ENCODE results near the gene CAPN14. TPM values are rescaled to one million over a fixed set of nuclear protein-coding genes. Genes with fewer than 3 reads are reported as not detected.

The CAPN14 gene
- total RNA-seq, 1 donor from 2014 or later: not detected

GRCh38 chr2:31213601-31214443, 3.5 kb downstream of the CAPN14 start:
- H3K4me3 ChIP-seq: no peak overlapping the region
- no peak for TF ChIP-seq CTCF (IDR thresholded peaks at IDR 0.05)
- no peaks in the 10 kb centered on the region for H3K36me3 ChIP-seq
- no peak overlapping the region for H3K27ac ChIP-seq
- intact Hi-C loops (cut with DNase I): no loop called here
- H3K27me3 ChIP-seq: no peaks in the 10 kb centered on the region
- no peak for DNase-seq (ENCODE audit: low spot score in 2 of 2)
- H3K9me3 ChIP-seq: no peaks in the 10 kb centered on the region
- H3K4me1 ChIP-seq: no peaks in the 10 kb centered on the region

DNA sequence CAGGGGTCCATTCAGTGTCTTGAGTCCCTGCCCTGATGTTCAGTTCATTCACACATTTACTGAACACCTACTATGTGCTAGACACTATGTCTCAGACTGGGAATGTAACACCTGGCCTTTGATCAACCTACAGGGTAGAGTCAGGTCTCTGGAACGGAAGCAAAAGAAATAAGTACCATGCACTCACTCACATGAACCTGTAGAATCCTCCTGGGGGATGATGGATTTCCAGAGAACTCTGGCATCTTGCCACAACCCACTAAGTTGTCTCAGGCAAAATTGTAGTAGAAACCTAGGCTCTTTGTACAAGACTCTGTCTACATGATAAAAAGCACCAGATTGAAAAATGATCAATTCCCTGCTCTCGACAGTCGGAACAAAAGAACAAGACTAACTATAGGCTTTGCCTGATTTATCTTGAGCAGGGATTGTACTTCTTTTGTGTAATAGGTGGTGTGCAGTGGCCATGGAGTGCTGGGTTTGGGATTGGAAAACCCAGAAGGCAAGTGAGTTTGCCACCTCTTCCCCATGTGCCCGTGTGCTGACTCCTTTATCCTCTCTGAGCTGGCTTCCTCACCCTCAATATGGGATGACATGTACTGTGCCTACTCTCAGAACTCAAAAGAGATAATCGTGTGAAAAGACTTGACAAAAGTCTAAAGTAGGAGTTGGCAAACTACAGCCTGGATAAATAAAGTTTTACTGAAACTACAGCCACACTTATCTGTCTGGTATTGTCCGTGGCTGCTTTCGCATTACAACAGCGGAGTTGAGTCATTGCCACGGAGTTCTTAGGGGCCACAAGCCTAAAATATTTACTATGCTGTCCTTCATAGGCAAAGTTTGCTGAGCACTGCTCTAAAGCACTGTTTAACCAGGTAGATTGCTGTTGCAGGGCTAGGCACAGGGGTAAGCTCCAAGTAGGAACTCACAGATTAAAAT, 4.4 kb downstream of the CAPN14 start:
- DNase-seq (ENCODE audit: low spot score in 2 of 2): no peak
- Histone ChIP-seq H3K4me1 (no peaks in the 10 kb centered on the region), H3K27ac (no peak overlapping the region), H3K4me3 (no peak overlapping the region), H3K9me3 (no peaks in the 10 kb centered on the region), H3K27me3 (no peaks in the 10 kb centered on the region), H3K36me3 (no peaks in the 10 kb centered on the region)
- intact Hi-C loops (cut with DNase I): no loop called here
- TF ChIP-seq CTCF (IDR thresholded peaks at IDR 0.05): no peak

- Histone ChIP-seq H3K9me3 (no peaks in the 10 kb centered on the region), H3K36me3 (no peaks in the 10 kb centered on the region), H3K27me3 (no peaks in the 10 kb centered on the region), H3K27ac (no peak overlapping the region), H3K4me3 (no peak overlapping the region), H3K4me1 (no peaks in the 10 kb centered on the region)
- intact Hi-C loops (cut with DNase I): no loop called here
- no peak for TF ChIP-seq CTCF (IDR thresholded peaks at IDR 0.05)
- no peak for DNase-seq (ENCODE audit: low spot score in 2 of 2)
Observed at GRCh38 chr2:31208240-31208639, 9.1 kb downstream of the CAPN14 start.

GRCh38 chr2:31207790-31208189, 9.5 kb downstream of the CAPN14 start:
- Histone ChIP-seq H3K27me3 (no peaks in the 10 kb centered on the region), H3K9me3 (no peaks in the 10 kb centered on the region), H3K36me3 (no peaks in the 10 kb centered on the region), H3K27ac (no peak overlapping the region), H3K4me1 (no peaks in the 10 kb centered on the region), H3K4me3 (no peak overlapping the region)
- intact Hi-C loops (cut with DNase I): no loop called here
- no peak for DNase-seq (ENCODE audit: low spot score in 2 of 2)
- no peak for TF ChIP-seq CTCF (IDR thresholded peaks at IDR 0.05)

- no peak for DNase-seq (ENCODE audit: low spot score in 2 of 2)
- no peaks in the 10 kb centered on the region for H3K27me3 ChIP-seq
- intact Hi-C loops (cut with DNase I): no loop called here
Observed at GRCh38 chr2:31205613-31206012, 11.7 kb downstream of the CAPN14 start.

More at GRCh38 chr2:31205613-31206012, 11.7 kb downstream of the CAPN14 start:
- H3K4me1 ChIP-seq: no peaks in the 10 kb centered on the region
- H3K36me3 ChIP-seq: no peaks in the 10 kb centered on the region
- TF ChIP-seq CTCF (IDR thresholded peaks at IDR 0.05): no peak
- H3K9me3 ChIP-seq: no peaks in the 10 kb centered on the region
- H3K27ac ChIP-seq: no peak overlapping the region
- H3K4me3 ChIP-seq: no peak overlapping the region

All from ascending aorta (tissue), 2 donors.